MCF 10A (cell line): Measurements from ENCODE around the gene VWA3B. TPM values are rescaled to one million over a fixed set of nuclear protein-coding genes. Genes with fewer than 3 reads are reported as not detected.
A peak's percentile ranks its signal among the peaks of the same experiment; 100 is the strongest.

Experiments
- BruUV-seq: library from RNA; stranded (reverse); fragments of 400-500 nt; replicated peaks from 2 replicates; lab custom pipeline; 2021; lab: Mats Ljungman, UMichigan
- CTCF ChIA-PET: fragments of 300-600 bp; sonication (Branson Sonifier 250); formaldehyde crosslinking; extraction: SDS; loops from one replicate; lab custom pipeline; 2021; ENCODE audit warnings: antibody characterized with exemption, inconsistent platforms; lab: Yijun Ruan, JAX
- POLR2A ChIA-PET: fragments of 300-600, 350-650 bp; sonication (Branson Sonifier 250); formaldehyde crosslinking; extraction: SDS; loops from one replicate; lab custom pipeline; 2020; ENCODE audit warnings: antibody characterized with exemption, inconsistent platforms; lab: Yijun Ruan, JAX
- DNase-seq: peaks from one replicate; pipeline ENCODE4 v3.0.0-alpha.2; 2018; ENCODE audit not compliant: unreplicated experiment
- H3K27ac Mint-ChIP-seq: one replicate; pipeline ENCODE4 v1.8.0; 2022; ENCODE audit warnings: mild to moderate bottlenecking, low read depth, mixed read lengths; ENCODE audit not compliant: unreplicated experiment
- H3K27me3 Mint-ChIP-seq: one replicate; pipeline ENCODE4 v1.8.0; 2022; ENCODE audit warnings: mixed read lengths; ENCODE audit not compliant: insufficient read depth, unreplicated experiment
- H3K36me3 Mint-ChIP-seq: one replicate; pipeline ENCODE4 v1.8.0; 2022; ENCODE audit warnings: mild to moderate bottlenecking, moderate library complexity, mixed read lengths; ENCODE audit not compliant: insufficient read depth, unreplicated experiment
- H3K4me1 Mint-ChIP-seq: one replicate; pipeline ENCODE4 v1.8.0; 2022; ENCODE audit warnings: mixed read lengths; ENCODE audit not compliant: insufficient read depth, unreplicated experiment
- H3K4me3 Mint-ChIP-seq: one replicate; pipeline ENCODE4 v1.8.0; 2022; ENCODE audit warnings: mild to moderate bottlenecking, moderate library complexity, mixed read lengths; ENCODE audit not compliant: unreplicated experiment
- H3K9me3 Mint-ChIP-seq: one replicate; pipeline ENCODE4 v1.8.0; 2022; ENCODE audit warnings: mixed read lengths; ENCODE audit not compliant: unreplicated experiment
- intact Hi-C: fragments of 100-400 bp; cut with micrococcal nuclease; formaldehyde crosslinking; loops from 2 replicates; pipeline ENCODE4 v1.14.1; 2022
- total RNA-seq: library from RNA; stranded (reverse); gene quantifications from 2 replicates; pipeline ENCODE4 v1.2.3, GENCODE V29; 2022
- TF ChIP-seq, protein P1 (sequence below): fragments of 200-600 bp; IDR thresholded peaks from one replicate; pipeline ENCODE4 v1.8.0; 2022; ENCODE audit warnings: antibody characterized with exemption, mild to moderate bottlenecking; ENCODE audit not compliant: unreplicated experiment

The VWA3B gene
- total RNA-seq, 1 experiment from 2014 or later, result not detected

DNA sequence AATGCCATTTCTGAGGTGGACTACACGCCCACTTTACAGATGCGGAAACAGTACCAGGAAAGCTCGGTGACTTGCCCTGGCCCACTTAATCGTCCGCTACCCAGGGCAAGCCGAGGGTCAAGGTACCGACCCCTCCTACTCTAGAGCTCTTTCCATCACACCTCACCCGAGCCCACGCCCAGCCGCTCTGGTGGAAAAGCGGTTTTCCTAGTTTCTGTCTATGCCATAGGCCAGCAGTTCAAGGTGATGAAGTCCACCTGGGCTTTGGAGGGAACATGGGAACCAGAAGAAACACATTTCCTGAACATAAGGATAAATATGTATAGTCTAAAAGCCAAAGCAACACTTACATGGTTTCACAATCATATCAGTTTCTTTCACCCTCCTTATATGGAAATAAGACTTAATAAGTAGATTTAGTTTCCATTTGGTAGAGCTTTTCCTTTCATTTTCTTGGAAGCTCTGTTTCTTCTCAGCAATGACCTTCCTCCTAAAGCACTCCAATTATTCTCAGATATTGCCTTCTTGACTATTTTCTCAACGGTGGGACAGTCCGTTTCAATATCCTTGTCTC, 567 bp downstream of the VWA3B start:
- H3K36me3 Mint-ChIP-seq, result no peaks in the 10 kb centered on the region
- TF ChIP-seq, protein P1, sequence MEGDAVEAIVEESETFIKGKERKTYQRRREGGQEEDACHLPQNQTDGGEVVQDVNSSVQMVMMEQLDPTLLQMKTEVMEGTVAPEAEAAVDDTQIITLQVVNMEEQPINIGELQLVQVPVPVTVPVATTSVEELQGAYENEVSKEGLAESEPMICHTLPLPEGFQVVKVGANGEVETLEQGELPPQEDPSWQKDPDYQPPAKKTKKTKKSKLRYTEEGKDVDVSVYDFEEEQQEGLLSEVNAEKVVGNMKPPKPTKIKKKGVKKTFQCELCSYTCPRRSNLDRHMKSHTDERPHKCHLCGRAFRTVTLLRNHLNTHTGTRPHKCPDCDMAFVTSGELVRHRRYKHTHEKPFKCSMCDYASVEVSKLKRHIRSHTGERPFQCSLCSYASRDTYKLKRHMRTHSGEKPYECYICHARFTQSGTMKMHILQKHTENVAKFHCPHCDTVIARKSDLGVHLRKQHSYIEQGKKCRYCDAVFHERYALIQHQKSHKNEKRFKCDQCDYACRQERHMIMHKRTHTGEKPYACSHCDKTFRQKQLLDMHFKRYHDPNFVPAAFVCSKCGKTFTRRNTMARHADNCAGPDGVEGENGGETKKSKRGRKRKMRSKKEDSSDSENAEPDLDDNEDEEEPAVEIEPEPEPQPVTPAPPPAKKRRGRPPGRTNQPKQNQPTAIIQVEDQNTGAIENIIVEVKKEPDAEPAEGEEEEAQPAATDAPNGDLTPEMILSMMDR, result no peak
- no peak for DNase-seq
- H3K27ac Mint-ChIP-seq, result peak overlapping the region; percentile 11
- intact Hi-C loops, result loop anchor here (5.0 kb wide), 2 partner anchors 220 to 280 kb away; no protein-coding TSS in a partner anchor
- BruUV-seq, result TSS peak; percentile 87
- no peaks in the 10 kb centered on the region for H3K9me3 Mint-ChIP-seq
- ChIA-PET CTCF (interaction anchor here (0.6 to 0.9 kb wide), 2 partner anchors 101 to 281 kb away, joined by 3 read pairs; no protein-coding TSS in a partner anchor), POLR2A (interaction anchor here (1.0 to 1.7 kb wide), 2 partner anchors 12 to 75 kb away, joined by 3 to 4 read pairs; no protein-coding TSS in a partner anchor)
- H3K4me1 Mint-ChIP-seq, result peaks cover 5% of the 10 kb centered on the region
- H3K27me3 Mint-ChIP-seq, result peaks cover 17% of the 10 kb centered on the region
- H3K4me3 Mint-ChIP-seq, result peak overlapping the region; percentile 68

DNA sequence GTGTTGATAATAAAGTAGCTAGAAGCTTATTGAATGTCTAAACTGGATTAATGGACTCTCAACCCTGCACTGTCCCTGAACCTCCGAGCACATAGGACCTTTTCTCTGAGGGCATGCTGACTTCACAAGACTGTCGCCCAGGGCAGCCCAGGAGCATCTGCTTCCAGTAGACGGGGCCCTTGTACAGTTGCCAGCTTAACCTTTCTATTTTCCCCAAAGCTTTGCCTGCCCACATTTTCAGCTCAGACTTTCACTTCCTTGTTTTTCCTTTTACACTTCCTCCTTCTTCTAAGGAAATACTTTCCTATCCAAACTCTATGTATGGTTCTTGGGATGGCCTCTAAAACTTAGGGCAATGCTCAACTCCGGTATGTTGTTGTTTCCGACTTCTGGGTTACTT, 1.3 kb downstream of the VWA3B start:
- intact Hi-C loops, result loop anchor here (5.0 kb wide), 2 partner anchors 221 to 281 kb away; no protein-coding TSS in a partner anchor
- ChIA-PET POLR2A (interaction anchor here (0.7 kb wide), 1 partner anchor 59 kb away, joined by 3 read pairs; no protein-coding TSS in a partner anchor), CTCF (interaction anchor here (0.6 to 0.7 kb wide), 2 partner anchors 32 to 282 kb away, joined by 3 read pairs; no protein-coding TSS in a partner anchor)
- no TSS peak for BruUV-seq
- Mint-ChIP-seq H3K27ac (no peak overlapping the region), H3K4me1 (peaks cover 5% of the 10 kb centered on the region), H3K9me3 (no peaks in the 10 kb centered on the region), H3K27me3 (peaks cover 17% of the 10 kb centered on the region), H3K36me3 (no peaks in the 10 kb centered on the region), H3K4me3 (no peak overlapping the region)
- TF ChIP-seq, protein P1, result no peak
- DNase-seq, result no peak

DNA sequence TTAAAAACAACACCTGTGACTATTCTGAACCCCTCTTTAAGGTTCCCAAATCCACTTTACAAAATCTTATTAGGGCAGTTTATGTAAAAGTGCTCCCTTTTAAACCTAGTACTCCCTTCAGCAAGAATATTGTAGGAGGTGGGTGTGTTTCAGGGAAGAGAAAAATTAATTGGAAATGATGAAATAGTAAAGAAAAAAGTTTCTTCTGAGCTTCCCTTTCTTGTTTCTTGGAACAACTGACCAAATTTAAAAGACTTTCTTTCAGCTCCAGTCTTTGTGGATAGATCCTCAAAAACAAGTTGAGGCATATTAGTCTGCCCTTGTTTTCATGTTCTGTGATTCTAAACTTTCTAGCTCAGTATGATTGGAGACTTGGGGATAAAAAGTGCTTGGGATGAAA, 3.0 kb downstream of the VWA3B start:
- DNase-seq, result no peak
- Mint-ChIP-seq H3K4me3 (no peak overlapping the region), H3K9me3 (peaks cover 5% of the 10 kb centered on the region), H3K36me3 (no peaks in the 10 kb centered on the region), H3K4me1 (peaks cover 5% of the 10 kb centered on the region), H3K27ac (no peak overlapping the region), H3K27me3 (peaks cover 8% of the 10 kb centered on the region)
- ChIA-PET POLR2A (no interaction called here), CTCF (interaction anchor here (1.8 kb wide), 1 partner anchor 283 kb away, joined by 4 read pairs; no protein-coding TSS in a partner anchor)
- no TSS peak for BruUV-seq
- intact Hi-C loops, result loop anchor here (5.0 kb wide), 2 partner anchors 223 to 283 kb away; no protein-coding TSS in a partner anchor
- TF ChIP-seq, protein P1, result no peak

DNA sequence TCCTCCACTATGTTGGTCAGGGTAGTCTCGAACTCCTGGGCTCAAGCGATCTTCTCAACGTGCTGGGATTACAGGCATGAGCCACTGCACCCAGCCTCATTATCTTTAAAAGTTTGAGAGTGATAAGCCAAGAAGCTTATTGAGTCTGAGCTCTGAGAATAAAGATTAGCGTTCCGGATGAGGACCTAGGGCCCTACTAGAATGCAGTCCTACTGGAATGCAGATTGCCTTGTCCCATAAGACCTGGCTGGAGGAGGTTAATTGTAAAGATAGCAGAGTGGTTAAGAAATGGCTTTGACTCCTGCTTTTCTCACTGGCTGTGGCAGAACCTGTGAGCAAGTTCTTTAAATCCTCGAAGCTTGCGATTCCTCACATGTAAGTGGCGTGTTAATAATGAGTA, 4.0 kb downstream of the VWA3B start:
- no peak overlapping the region for H3K4me3 Mint-ChIP-seq
- H3K27me3 Mint-ChIP-seq, result no peaks in the 10 kb centered on the region
- no peaks in the 10 kb centered on the region for H3K4me1 Mint-ChIP-seq
- no peak overlapping the region for H3K27ac Mint-ChIP-seq
- POLR2A ChIA-PET, result interaction anchor here (0.6 kb wide), 1 partner anchor 71 kb away, joined by 3 read pairs; no protein-coding TSS in a partner anchor
- no peak for DNase-seq
- TF ChIP-seq, protein P1, result no peak
- intact Hi-C loops, result no loop called here
- peaks cover 5% of the 10 kb centered on the region for H3K9me3 Mint-ChIP-seq
- no TSS peak for BruUV-seq
- CTCF ChIA-PET, result no interaction called here
- no peaks in the 10 kb centered on the region for H3K36me3 Mint-ChIP-seq
